GM19240 (cell line): ENCODE data around the gene RNU1-2.
"Not testable (repeated sequence)": the region's sequence is repeated elsewhere in the genome, so short reads cannot be mapped to it uniquely, and the experiment has no call there.

Source experiments
- DNase-seq: peaks from one replicate; pipeline ENCODE4 v3.0.0; 2011; ENCODE audit warnings: low spot score; ENCODE audit not compliant: insufficient read length

Gene RNU1-2

DNA sequence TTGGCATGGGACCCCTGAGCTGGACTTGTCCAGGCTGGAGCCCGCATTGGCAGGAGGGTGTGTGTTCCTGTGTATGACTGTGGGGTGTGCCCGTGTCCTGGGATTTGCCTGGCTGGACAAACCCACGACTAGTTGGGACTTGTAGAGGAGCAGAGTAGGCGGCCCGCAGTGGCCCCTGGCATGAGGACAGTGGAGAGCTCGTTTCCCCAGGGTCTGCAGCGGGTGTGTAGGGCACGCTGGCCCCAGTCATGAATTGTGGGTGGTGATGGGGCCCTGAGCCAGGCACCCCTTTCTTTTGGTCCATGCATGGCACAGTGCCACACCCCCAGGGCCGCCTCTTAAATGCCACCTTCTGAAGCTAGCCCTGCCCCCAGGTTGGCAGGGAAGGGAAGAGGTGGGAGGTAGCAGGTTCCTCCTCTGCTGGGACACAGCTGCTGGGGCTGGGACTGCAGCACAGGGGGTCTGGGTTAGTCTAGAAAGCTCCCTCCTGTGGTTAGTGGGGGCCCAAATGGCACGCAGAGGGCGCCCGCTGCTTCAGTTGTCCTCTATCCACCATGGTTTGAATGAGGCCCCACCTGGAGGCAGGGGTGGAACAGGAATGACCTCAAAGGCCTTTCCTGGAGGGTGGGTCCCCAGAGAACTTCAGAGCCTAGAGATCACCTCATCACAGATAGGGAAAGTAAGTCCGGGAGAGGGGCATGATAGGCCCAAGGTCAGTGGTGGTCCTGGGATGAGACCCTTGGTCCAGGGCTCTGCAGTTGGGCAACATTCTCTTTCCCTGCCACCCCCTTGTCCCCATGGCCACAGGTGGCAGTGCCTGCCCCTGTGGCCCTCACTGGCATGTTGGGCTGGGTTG, 30.1 kb downstream of the RNU1-2 start:
- DNase-seq, result no peak

DNA sequence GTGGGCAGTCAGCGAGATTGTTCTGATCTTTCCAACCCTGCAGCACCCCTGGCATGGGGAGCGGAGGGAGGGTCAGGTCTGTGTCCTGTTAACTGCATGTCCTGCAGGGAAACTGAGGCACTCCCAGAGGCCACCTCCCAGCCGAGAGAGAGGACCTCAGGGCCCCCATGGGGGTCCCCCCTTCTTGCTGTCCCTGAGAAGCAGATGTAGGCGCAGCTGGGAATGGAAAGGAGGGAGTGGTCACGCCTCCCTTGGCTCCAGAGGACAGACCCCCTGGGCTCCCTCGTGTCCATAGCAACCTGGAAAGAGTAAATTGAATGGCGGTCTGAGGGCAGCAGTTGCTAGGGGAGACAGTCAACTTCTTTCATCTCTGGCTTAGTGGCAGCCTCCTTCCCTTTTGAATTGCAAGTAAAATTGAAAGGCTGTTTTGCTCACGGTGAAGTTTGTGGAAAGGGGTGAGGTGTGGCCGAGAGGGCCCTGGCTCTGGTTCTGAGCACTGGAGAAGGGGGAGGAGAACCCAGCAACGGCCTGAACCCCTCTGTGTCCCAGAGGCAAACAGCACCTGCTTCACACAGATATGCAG, 30.8 kb downstream of the RNU1-2 start:
- no peak for DNase-seq

DNA sequence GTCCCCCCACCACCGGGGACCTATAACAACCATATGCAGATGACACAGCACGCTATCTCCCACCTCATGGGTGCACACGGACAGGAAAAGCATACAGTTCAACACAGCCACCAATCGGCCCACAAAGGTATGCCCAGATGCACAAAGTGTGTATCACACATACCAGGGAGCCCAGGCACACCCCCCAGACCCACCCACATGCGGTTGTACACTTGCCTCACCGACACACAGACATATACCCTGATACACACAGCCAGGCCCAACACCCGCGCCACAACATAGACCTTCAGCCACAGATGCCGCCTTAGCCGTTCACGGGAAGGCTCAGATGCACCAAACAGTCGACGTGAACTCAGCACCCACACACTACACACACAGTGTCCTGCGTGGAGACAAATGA, 31.5 kb downstream of the RNU1-2 start:
- no peak for DNase-seq

DNA sequence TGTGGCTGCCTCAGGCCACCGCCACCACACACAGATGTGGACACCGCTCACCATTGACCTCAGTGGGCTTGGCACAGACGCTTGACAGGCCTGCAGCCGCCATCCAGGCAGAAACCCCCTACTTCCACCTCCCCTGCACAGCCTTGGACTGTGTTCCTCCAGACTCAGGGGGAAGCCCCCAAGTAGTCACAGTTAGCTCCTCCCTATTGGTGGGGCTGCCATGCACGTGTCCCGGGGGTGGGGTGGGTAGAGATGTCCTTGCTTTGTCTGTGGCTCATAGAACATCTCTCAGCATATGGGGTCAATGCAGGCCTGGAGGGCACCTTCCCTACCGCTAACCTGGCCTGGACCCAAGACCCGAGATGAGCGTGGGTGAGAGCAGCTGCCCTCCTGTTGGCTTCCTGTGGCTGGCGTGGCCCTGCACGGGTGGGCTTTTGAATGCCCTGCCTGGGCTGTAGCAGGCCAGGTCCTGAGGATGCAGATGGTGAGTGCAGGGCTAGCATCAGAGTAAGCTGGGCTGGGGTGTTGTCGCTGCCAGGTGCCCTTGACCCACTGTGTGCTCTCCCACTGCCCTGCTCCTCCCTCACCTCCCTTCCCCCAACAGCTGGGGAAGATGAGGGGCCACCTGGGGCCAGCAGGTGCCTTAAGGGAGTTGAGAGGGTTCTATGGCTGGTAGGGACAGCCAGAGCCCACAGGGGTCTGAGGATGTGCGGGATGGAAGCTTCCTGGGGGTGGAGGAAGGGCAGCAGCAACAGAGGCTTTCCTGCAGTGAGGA, 32.1 kb downstream of the RNU1-2 start:
- DNase-seq, result no peak

DNA sequence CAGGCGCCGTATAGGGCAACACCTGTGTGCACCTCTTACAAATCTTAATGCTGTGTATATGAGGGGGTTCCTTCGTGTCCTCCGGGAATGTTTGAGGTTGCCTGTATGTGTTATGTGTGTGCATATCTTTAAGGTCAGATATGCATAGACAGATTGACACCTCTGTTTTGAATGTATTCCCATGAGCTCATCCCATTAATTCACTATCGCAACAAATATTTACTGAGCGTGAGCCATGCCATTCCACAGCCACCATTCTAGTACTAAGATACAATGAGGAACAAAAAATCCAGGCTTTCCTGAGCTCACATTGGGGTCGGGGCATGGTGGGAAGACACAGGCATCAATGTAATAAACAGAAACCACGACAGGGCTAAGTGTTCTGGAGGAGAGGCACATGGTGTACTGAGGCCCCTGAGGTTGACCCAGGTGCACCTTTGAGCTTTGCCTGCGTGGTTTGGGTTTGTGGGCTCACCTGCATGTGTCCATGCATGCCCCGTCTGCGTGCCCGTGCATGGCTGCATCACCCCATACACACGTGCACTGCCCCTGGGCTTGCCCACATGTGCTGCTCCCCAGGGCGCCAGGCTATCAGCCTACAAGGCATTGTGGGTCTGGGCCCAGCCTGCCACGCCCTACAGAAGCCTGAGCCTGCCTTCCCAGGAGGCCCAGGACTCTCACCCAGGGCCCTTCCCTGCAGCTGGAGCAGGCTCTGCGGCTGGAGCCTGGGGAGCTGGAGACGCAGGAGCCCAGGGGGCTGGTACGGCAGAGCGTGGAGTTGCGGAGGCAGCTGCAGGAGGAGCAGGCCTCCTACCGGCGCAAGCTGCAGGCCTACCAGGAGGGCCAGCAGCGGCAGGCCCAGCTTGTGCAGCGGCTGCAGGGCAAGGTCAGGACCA, 33.6 kb downstream of the RNU1-2 start:
- DNase-seq, result not testable (repeated sequence)

DNA sequence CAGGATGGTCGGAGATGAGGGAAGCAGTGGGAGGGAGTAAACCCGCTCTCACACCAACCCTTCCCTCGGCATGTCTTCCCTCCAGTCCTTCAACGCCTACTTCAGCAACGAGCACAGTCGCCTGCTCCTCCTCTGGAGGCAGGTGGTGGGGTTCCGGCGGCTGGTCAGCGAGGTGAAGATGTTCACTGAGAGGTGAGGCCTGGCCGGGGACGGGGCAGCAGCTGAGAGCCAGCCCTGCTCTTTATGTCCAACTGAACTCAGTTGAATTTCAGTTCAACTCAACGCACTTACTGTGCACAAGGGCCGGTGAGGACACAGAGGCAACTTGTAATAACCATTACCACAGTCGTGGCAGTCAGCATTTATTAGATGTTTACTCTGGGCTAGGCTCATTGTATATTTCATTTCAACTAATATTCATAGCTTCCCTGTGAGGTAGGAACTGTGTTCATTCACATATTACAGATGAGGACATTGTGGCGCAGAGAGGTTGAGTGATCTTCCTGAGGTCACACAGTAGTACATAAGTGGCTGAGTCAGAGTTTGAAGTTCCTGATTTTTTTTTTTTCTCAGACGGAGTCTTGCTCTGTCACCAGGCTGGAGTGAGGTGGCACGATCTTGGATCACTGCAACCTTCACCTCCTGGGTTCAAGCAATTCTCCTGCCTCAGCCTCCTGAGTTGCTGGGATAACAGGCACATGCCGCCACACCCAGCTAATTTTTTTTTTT, 35.6 kb downstream of the RNU1-2 start:
- DNase-seq, result not testable (repeated sequence)

DNA sequence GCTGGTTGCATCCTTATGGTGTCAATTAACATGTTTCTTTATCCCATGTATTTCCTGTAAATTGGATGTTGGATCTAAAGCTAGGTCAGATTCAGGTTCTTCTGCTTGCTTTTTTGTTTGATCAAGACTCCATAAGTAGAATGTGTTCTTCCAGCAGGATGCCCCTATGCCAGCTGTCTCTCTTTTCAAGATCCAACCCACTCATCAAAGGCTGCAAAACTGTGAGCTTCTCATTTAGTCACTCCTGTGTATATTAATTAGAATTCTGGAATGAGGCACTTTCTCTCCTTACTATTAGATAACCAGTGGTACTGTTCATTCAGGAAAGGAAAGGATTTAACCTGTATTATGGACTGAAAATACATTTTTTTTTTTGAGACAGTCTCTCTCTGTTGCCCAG, 38.2 kb downstream of the RNU1-2 start:
- not testable (repeated sequence) for DNase-seq

DNA sequence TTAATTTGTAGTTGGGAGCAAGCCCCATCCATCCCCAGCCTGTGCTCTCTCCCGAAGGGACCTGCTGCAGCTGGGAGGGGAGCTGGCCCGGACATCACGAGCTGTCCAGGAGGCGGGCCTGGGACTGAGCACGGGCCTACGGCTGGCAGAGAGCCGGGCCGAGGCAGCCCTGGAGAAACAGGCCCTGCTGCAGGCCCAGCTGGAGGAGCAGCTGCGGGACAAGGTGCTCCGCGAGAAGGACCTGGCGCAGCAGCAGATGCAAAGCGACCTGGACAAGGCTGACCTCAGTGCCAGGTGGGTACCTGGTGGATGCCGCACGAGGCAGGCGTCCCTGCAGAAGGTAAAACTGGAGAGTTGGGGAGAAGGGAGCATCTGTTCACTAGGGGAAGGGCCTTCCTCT, 40.8 kb downstream of the RNU1-2 start:
- DNase-seq, result not testable (repeated sequence)

DNA sequence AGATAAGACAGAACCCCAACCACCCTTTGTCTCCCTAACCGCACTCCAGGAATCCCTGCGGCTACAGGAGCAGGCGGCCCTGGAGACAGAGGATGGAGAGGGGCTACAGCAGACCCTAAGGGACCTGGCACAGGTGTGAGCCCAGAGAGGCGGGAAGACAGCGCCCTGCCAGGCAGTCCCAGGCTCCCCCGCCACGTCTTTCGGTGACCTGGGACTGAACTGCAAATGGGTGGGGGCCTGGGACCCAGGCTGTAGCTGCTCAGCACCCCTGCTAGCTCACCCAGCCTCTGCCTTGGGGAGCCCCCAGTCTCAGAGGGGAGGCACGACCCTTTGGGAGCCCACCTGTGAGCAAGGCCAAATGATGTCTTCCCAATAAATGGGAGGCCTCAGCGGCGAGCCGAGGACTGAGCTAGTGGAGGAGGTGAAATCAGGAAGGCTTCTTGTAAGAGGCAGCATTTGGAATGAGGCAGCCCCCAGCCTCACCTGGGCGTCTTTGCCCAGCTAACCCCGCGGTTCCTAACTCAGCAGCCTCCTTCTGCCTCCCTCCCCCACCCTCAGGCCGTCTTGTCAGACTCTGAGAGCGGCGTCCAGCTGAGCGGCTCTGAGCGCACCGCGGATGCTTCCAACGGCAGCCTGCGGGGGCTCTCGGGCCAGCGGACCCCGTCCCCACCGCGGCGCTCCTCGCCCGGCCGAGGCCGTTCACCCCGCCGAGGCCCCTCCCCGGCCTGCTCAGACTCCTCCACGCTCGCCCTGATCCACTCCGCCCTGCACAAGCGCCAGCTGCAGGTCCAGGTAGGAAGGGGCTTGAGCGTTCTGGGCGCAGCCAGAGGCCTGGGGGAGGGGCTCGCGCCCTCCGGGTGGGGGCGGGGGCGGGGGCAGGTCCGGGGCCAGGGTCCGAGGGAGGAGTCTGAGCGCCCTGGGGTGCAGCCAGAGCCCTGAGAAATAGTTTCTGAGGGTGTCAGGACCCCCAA, 42.9 kb downstream of the RNU1-2 start:
- DNase-seq, result no peak

DNA sequence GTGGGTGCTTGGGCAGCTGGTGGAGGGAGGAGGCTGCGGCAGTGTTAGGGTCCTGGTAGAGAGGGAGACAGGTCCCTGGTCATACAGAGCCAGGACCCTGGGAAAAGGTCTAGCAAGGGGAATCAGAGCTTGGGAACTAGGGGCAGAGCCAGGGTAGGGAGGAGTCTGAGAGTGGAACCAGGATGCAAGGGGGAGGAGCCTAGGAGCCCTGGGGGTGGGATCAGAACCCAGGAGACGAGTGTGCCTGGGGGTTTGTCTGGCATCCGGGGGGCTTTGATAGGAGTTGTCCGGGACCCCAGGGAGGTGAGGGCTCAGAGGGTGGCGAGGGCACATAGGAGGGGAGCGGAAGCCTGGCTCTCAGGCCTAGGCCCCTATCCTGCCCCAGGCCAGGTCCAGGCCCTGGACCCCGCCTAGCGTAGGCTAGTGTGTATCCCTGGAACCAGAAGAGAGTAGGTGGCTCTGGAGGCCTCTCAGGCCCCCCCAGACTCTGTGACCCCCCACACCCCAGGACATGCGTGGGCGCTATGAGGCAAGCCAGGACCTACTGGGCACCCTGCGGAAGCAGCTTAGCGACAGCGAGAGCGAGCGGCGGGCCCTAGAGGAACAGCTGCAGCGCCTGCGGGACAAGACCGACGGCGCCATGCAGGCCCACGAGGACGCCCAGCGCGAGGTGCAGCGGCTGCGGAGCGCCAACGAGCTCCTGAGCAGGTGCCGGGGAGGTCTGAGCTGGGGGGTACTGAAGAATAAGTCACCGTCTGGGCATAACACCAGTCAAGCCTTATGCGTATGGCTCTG, 43.8 kb downstream of the RNU1-2 start:
- DNase-seq, result not testable (repeated sequence)

DNA sequence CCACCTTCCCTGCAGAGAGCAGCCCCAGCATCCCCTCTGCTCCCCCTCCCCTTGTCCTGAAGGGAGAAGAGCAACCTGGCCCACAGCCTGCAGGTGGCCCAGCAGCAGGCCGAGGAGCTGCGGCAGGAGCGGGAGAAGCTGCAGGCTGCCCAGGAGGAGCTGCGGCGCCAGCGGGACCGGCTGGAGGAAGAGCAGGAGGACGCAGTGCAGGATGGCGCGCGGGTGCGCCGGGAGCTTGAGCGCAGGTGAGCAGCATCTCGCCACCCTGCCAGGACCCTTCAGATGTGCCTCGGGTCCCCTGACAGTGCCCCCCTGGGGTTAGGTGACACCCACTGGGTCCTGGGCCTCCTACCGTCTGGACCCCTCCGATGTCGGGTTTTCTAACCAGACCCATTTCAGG, 48.3 kb downstream of the RNU1-2 start:
- no peak for DNase-seq

DNA sequence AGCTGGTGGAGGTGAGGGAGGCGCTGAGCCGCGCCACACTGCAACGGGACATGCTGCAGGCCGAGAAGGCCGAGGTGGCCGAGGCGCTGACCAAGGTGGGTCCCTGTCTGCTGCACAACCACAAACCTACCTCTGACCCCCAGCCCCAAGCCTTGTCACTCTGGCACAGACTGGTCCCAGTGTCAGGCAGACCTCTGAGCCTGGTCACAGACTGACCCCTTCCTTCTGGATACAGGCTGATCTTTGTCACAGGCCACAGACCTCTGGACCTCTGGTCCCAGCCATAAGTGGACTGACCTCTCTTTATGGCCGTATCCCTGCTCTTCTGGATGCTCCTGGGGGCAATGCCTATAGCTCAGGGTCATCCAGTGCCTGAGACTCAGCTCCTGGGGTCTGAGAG, 49.7 kb downstream of the RNU1-2 start:
- not testable (repeated sequence) for DNase-seq
